HCT116 (cell line): ENCODE measurements around the gene AP5S1. TPM values are rescaled to one million over a fixed set of nuclear protein-coding genes. Genes with fewer than 3 reads are reported as not detected.

ENCODE experiments used
- ATAC-seq: fragments of 200-7000 bp; cut with Tn5 transposase; 2 replicates; pipeline ENCODE4 v1.9.1; 2020; ENCODE audit warnings: mild to moderate bottlenecking, moderate library complexity
- BruUV-seq: library from RNA; stranded (reverse); fragments of 400-500 nt; replicated peaks from 2 replicates; lab custom pipeline; 2021; lab: Mats Ljungman, UMichigan
- CTCF ChIA-PET: fragments of 300-600 bp; sonication (Branson Sonifier 250); formaldehyde crosslinking; loops from one replicate; lab custom pipeline; 2021; ENCODE audit warnings: antibody characterized with exemption; lab: Charles Lee
- POLR2A ChIA-PET: fragments of 300-600, 350-600 bp; sonication (Branson Sonifier 250); formaldehyde crosslinking; loops from one replicate; lab custom pipeline; 2021; ENCODE audit warnings: antibody characterized with exemption; lab: Charles Lee
- RAD21 ChIA-PET, 2 experiments: fragments of 300-600 bp; sonication (Branson Sonifier 250); formaldehyde crosslinking; loops; one replicate each; lab custom pipeline; 2023; ENCODE audit warnings: low total read pairs in 2 of 2; ENCODE audit not compliant: uncharacterized antibody in 2 of 2, unreplicated experiment in 2 of 2, low non-redundant PET in 1 of 2; lab: Charles Lee
- DNase-seq: peaks from one replicate; pipeline ENCODE4 v3.0.0-alpha.2; 2010; ENCODE audit warnings: low read depth, low spot score
- H2AFZ ChIP-seq: fragments of 200-600 bp; shearing (Covaris generic), sonication (generic); 2 replicates; pipeline ENCODE4 v1.6.1; 2017; ENCODE audit warnings: low read depth, mixed run types, mixed read lengths, antibody characterized with exemption, low read length; ENCODE audit not compliant: poor library complexity, severe bottlenecking
- H3K27ac ChIP-seq: 2 replicates; pipeline ENCODE4 v1.5.1; 2012; ENCODE audit warnings: low read depth, low read length
- H3K27me3 ChIP-seq: fragments of 200-600 bp; sonication (generic); 2 replicates; pipeline ENCODE4 v1.6.1; 2016; ENCODE audit warnings: mixed run types, low read length, mixed read lengths; ENCODE audit not compliant: insufficient read depth
- H3K36me3 ChIP-seq, 2 experiments: fragments of 200-500 bp in 1 of 2; fragments of 200-600 bp in 1 of 2; sonication (Bioruptor generic) in 1 of 2; sonication (generic) in 1 of 2; 2 replicates each; pipeline versions ENCODE4 v1.5.1 to v1.6.1; 2014 to 2016; ENCODE audit warnings: low read length in 2 of 2, inconsistent platforms in 1 of 2, mixed read lengths in 1 of 2, mixed run types in 1 of 2; ENCODE audit not compliant: insufficient read depth in 2 of 2, control insufficient read depth in 1 of 2
- H3K4me1 ChIP-seq, 2 experiments: fragments of 200-600 bp in 1 of 2; sonication (generic) in 1 of 2; 2 replicates each; pipeline versions ENCODE4 v1.5.1 to v1.6.1; 2012 to 2017; ENCODE audit warnings: low read length in 2 of 2, inconsistent platforms in 1 of 2, mild to moderate bottlenecking in 1 of 2, mixed read lengths in 1 of 2, mixed run types in 1 of 2, moderate library complexity in 1 of 2; ENCODE audit not compliant: insufficient read depth in 2 of 2, control insufficient read depth in 1 of 2
- H3K4me2 ChIP-seq: fragments of 200-600 bp; sonication (generic); 2 replicates; pipeline ENCODE4 v1.6.1; 2017; ENCODE audit warnings: mixed run types, low read length, mixed read lengths
- H3K4me3 ChIP-seq, 2 experiments: fragments of 200-600 bp in 1 of 2; sonication (generic) in 1 of 2; replicated peaks in 1 of 2; 2 replicates each; pipeline ENCODE4 v1.5.1; 2011 to 2016; ENCODE audit warnings: low read length in 2 of 2, control low read depth in 1 of 2, low read depth in 1 of 2, mild to moderate bottlenecking in 1 of 2, mixed read lengths in 1 of 2, mixed run types in 1 of 2
- H3K79me2 ChIP-seq: fragments of 200-600 bp; sonication (generic); 2 replicates; pipeline ENCODE4 v1.6.1; 2017; ENCODE audit warnings: mild to moderate bottlenecking, mixed run types, low read length, moderate library complexity, mixed read lengths; ENCODE audit not compliant: insufficient read depth
- H3K9ac ChIP-seq: fragments of 200-600 bp; sonication (generic); 2 replicates; pipeline ENCODE4 v1.6.1; 2016; ENCODE audit warnings: low read length, mixed read lengths
- H3K9me2 ChIP-seq: fragments of 200-600 bp; sonication (generic), shearing (Covaris generic); 2 replicates; pipeline ENCODE4 v1.6.1; 2017; ENCODE audit warnings: mixed run types, mild to moderate bottlenecking, moderate library complexity; ENCODE audit not compliant: insufficient read depth
- H3K9me3 ChIP-seq, 2 experiments: fragments of 200-500 bp in 1 of 2; fragments of 200-600 bp in 1 of 2; sonication (Bioruptor generic) in 1 of 2; sonication (generic) in 1 of 2; 2 replicates each; pipeline ENCODE4 v1.6.1; 2014 to 2017; ENCODE audit warnings: low read length in 2 of 2, mixed read lengths in 2 of 2, inconsistent platforms in 1 of 2, low read depth in 1 of 2, mild to moderate bottlenecking in 1 of 2, mixed run types in 1 of 2, moderate library complexity in 1 of 2; ENCODE audit not compliant: control insufficient read depth in 1 of 2, insufficient read depth in 1 of 2
- H4K20me1 ChIP-seq: fragments of 200-600 bp; sonication (generic), shearing (Covaris generic); 2 replicates; pipeline ENCODE4 v1.6.1; 2017; ENCODE audit warnings: mixed run types, mild to moderate bottlenecking, moderate library complexity; ENCODE audit not compliant: insufficient read depth
- CBX3 ChIP-seq: IDR thresholded peaks from 2 replicates; pipeline ENCODE4 v1.6.1; 2012; ENCODE audit warnings: low read depth
- CTCF ChIP-seq, 3 experiments: fragments of 200-600 bp in 1 of 3; sonication (generic) in 1 of 3; IDR thresholded peaks in 2 of 3; conservative IDR thresholded peaks in 1 of 3; 2 replicates each; pipeline ENCODE4 v1.5.1; 2012 to 2017; ENCODE audit warnings: low read depth in 2 of 3, low read length in 2 of 3, antibody characterized with exemption in 1 of 3, borderline replicate concordance in 1 of 3, control low read depth in 1 of 3, mild to moderate bottlenecking in 1 of 3, mixed read lengths in 1 of 3, mixed run types in 1 of 3, moderate library complexity in 1 of 3; ENCODE audit not compliant: insufficient read depth in 1 of 3
- ELF1 ChIP-seq: IDR thresholded peaks from 2 replicates; pipeline ENCODE4 v1.6.1; 2012; ENCODE audit warnings: low read depth, borderline replicate concordance
- EZH2 ChIP-seq: fragments of 200-600 bp; sonication (generic); IDR thresholded peaks from 2 replicates; pipeline ENCODE4 v1.6.1; 2017; ENCODE audit warnings: antibody characterized with exemption, mixed run types
- EZH2phosphoT487 ChIP-seq: fragments of 200-600 bp; IDR thresholded peaks from 2 replicates; pipeline ENCODE4 v1.6.1; 2018; ENCODE audit warnings: antibody characterized with exemption, borderline replicate concordance
- FOSL1 ChIP-seq: IDR thresholded peaks from 2 replicates; pipeline ENCODE4 v1.6.1; 2012; ENCODE audit warnings: low read depth
- POLR2AphosphoS5 ChIP-seq: IDR thresholded peaks from 2 replicates; pipeline ENCODE4 v1.6.1; 2011; ENCODE audit warnings: mild to moderate bottlenecking, low read depth, low read length, moderate library complexity
- RAD21 ChIP-seq: IDR thresholded peaks from 2 replicates; pipeline ENCODE4 v1.6.1; 2012; ENCODE audit warnings: low read depth, mild to moderate bottlenecking
- REST ChIP-seq: IDR thresholded peaks from 2 replicates; pipeline ENCODE4 v1.6.1; 2012; ENCODE audit warnings: low read depth
- SIN3A ChIP-seq: IDR thresholded peaks from 2 replicates; pipeline ENCODE4 v1.6.1; 2012; ENCODE audit warnings: low read depth
- SP1 ChIP-seq: IDR thresholded peaks from 2 replicates; pipeline ENCODE4 v1.6.1; 2012; ENCODE audit warnings: low read depth
- TCF7L2 ChIP-seq: IDR thresholded peaks from 2 replicates; pipeline ENCODE4 v1.7.0; 2011; ENCODE audit warnings: borderline replicate concordance, inconsistent platforms; ENCODE audit not compliant: insufficient read depth, insufficient read length; ENCODE audit errors: extremely low read depth
- YY1 ChIP-seq: IDR thresholded peaks from 2 replicates; pipeline ENCODE4 v1.6.1; 2011; ENCODE audit warnings: low read length, low read depth, moderate library complexity, mild to moderate bottlenecking; ENCODE audit not compliant: insufficient replicate concordance; ENCODE audit errors: extremely low read depth
- ZBTB33 ChIP-seq: IDR thresholded peaks from 2 replicates; pipeline ENCODE4 v1.6.1; 2011; ENCODE audit warnings: mild to moderate bottlenecking, low read length, moderate library complexity; ENCODE audit not compliant: insufficient replicate concordance; ENCODE audit errors: extremely low read depth
- ZFX ChIP-seq: fragments of 450-650 bp; IDR thresholded peaks from 2 replicates; pipeline ENCODE4 v1.6.1; 2017
- ZNF274 ChIP-seq: fragments of 200-500 bp; sonication (Bioruptor generic); IDR thresholded peaks from 2 replicates; pipeline ENCODE4 v1.6.1; 2014; ENCODE audit warnings: mild to moderate bottlenecking, low read depth, low read length, inconsistent platforms
- intact Hi-C: fragments of 100-400 bp; cut with micrococcal nuclease; formaldehyde crosslinking; loops from 2 replicates; pipeline ENCODE4 v1.10.0; 2022
- total RNA-seq: library from RNA; stranded (reverse); gene quantifications from one replicate; pipeline ENCODE4 v1.2.1, GENCODE V29; 2021; ENCODE audit not compliant: unreplicated experiment

Gene AP5S1
- total RNA-seq, 1 experiment from 2014 or later = 12.1 TPM

- POLR2A ChIA-PET = no interaction called here
Measured at GRCh38 chr20:3861191-3861590, 40.8 kb downstream of the AP5S1 start.

More at GRCh38 chr20:3861191-3861590, 40.8 kb downstream of the AP5S1 start:
- Histone ChIP-seq H4K20me1 (no peaks in the 10 kb centered on the region), H3K27ac (no peak overlapping the region), H3K27me3 (no peaks in the 10 kb centered on the region), H3K9me2 (no peaks in the 10 kb centered on the region), H3K79me2 (peaks cover 38% of the 10 kb centered on the region), H2AFZ (no peak overlapping the region), H3K4me1 (no peaks in the 10 kb centered on the region), H3K36me3 (peaks cover 59 to 71% of the 10 kb centered on the region in 2 experiments), H3K9me3 (peaks cover 0 to 7% of the 10 kb centered on the region in 2 experiments; a peak in 1 of 4 replicates), H3K4me3 (no peak overlapping the region), H3K4me2 (no peak overlapping the region), H3K9ac (no peak overlapping the region)
- intact Hi-C loops = no loop called here
- ATAC-seq (no peak), DNase-seq (no peak)
- BruUV-seq = no TSS peak
- ChIA-PET RAD21 (no interaction called here), CTCF (no interaction called here)
- TF ChIP-seq YY1 = no peak
- no peak for TF ChIP-seq EZH2phosphoT487
- TF ChIP-seq RAD21 = no peak
- no peak for TF ChIP-seq REST
- no peak for TF ChIP-seq ZFX
- TF ChIP-seq FOSL1 = no peak
- no peak for TF ChIP-seq EZH2
- no peak for TF ChIP-seq ZNF274
- no peak for TF ChIP-seq SIN3A
- no peak for TF ChIP-seq POLR2AphosphoS5
- TF ChIP-seq TCF7L2 = no peak
- TF ChIP-seq ZBTB33 = no peak
- TF ChIP-seq SP1 = no peak
- TF ChIP-seq CBX3 = no peak
- TF ChIP-seq ELF1 = no peak
- TF ChIP-seq CTCF (IDR thresholded peaks at IDR 0.05 in 2 of 3, conservative IDR thresholded peaks at IDR 0.05 in 1 of 3; ENCODE audit: borderline replicate concordance in 1 of 3, insufficient read depth in 1 of 3, low read depth in 2 of 3, low read length in 2 of 3) = no peak
